ENCODE data around the gene PPARGC1A.

The PPARGC1A gene

GRCh38 chr4:23837371-23837770 is 52.5 kb downstream of the PPARGC1A start:
- no peak for DNase-seq

- DNase-seq = no peak
Measured at GRCh38 chr4:23835774-23836478, 53.9 kb downstream of the PPARGC1A start.

GRCh38 chr4:23828779-23829178 is 61.1 kb downstream of the PPARGC1A start:
- DNase-seq = no peak

GRCh38 chr4:23828020-23828715 is 61.7 kb downstream of the PPARGC1A start:
- no peak for DNase-seq

DNA sequence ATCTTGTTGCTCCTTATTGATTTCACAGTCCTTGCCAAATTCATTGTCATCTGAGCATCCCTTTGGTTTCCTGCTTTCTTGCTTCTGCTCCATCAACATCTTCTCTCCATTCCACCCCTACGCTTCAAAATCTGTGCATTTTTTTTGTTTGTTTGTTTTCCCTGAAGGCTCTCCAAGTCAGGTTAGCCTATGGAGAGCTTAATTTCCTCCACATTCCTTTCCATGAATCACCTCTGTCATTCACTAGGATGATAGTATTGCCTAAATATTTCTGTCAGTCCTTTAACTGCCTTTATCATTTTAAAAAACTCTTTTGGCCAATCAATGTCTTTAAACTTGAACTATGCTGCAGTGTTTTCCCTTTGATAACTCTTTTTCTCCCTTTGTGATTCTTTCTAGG is 67.7 kb downstream of the PPARGC1A start:
- no peak for DNase-seq

- DNase-seq = no peak
Measured at GRCh38 chr4:23819041-23819511, 70.8 kb downstream of the PPARGC1A start.

GRCh38 chr4:23818097-23818885 is 71.6 kb downstream of the PPARGC1A start:
- DNase-seq = no peak

- peak in 1 of 3 donors; percentile 5 for DNase-seq
Measured at GRCh38 chr4:23814996-23815660, 74.7 kb downstream of the PPARGC1A start.

GRCh38 chr4:23814587-23814986 is 75.3 kb downstream of the PPARGC1A start:
- DNase-seq = no peak

- no peak for DNase-seq
Measured at GRCh38 chr4:23811161-23811560, 78.7 kb downstream of the PPARGC1A start.

- DNase-seq = no peak
Measured at GRCh38 chr4:23805450-23805851, 84.4 kb downstream of the PPARGC1A start.

GRCh38 chr4:23789762-23790161 is 100.1 kb downstream of the PPARGC1A start:
- DNase-seq = no peak

- DNase-seq = peak; percentile 16 to 61 (median 32)
Measured at GRCh38 chr4:23788460-23788859, 101.4 kb downstream of the PPARGC1A start.

GRCh38 chr4:23788027-23788426 is 101.8 kb downstream of the PPARGC1A start:
- DNase-seq = no peak

- no peak for DNase-seq
Measured at GRCh38 chr4:23782778-23783437, 106.9 kb downstream of the PPARGC1A start.

DNA sequence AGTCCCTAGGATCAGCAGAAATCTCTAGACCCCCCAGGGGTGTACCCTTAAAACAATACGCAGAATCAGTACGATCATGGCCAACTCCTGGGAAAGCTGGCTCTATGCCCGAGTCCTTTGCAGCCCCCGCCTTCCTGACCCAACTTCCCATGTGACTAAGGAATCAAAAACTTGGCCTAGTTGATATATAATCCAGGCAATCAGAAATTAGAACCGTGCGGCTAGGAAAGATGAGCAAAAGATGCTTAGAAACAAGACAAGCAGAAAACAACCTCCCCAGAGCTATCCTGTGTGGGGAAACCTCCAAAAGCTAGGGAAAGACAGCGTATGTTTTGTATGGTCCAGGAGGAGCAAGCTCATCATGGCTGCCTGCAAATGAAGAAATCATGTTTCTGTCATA is 110.0 kb downstream of the PPARGC1A start:
- no peak for DNase-seq

- DNase-seq = no peak
Measured at GRCh38 chr4:23779422-23779821, 110.4 kb downstream of the PPARGC1A start.

DNA sequence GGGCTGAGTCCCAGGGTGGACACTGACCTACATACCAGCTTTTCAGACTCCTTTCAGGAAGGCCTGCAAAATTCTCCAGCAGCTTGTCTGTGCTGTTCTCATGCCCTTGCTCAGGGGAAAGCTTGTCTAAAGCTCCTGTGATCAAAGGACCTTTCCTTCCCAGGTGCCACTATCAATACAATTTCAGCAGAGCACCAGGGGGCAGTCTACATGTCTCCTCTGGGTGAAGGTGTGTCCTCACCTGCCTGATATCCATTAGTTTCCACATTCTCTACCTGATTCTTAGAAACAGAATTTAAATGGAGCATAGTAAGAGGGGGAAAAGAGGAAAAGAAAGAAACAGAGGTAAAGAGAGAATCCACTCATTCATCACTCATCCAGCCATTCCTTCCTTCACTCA is 114.2 kb downstream of the PPARGC1A start:
- no peak for DNase-seq

DNA sequence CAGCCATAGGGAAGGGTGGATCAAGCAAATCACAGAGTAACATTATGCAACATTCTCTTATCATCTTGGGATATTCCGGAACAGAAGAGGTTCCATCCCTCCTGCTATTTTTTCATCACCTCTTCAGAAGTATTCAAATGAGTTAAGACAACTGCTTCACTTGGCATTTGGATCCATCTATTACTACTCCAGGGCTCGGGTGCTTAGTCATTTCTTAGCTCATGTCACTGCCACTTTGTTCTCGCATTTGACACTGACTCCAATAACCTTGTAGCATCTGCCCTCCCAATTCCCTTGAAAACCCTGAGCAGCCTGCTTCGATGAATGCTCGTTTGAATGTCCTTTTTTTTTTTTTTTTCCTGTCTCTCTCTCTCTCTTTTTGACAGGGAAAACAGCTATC is 114.9 kb downstream of the PPARGC1A start:
- no peak for DNase-seq

- DNase-seq = no peak
Measured at GRCh38 chr4:23773884-23774636, 115.8 kb downstream of the PPARGC1A start.

DNA sequence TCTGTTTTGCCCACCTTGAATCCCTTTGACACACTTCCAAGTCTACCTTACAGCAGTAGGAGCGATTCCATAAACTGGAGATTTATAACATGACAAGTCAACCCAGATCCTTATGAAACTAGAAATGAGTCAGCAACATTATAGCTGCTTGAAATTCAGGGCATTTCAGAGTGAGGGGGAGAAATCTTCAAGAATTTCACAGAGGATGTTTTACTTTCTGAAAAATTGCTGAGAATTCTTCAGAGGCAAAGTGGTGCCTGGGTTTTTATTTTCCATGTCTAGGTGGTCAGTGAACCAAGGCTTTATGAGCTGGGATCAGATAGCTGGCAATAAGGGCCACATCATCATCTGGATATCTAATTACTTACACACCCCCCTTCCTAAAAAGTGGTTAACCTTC is 119.8 kb downstream of the PPARGC1A start:
- no peak for DNase-seq

DNA sequence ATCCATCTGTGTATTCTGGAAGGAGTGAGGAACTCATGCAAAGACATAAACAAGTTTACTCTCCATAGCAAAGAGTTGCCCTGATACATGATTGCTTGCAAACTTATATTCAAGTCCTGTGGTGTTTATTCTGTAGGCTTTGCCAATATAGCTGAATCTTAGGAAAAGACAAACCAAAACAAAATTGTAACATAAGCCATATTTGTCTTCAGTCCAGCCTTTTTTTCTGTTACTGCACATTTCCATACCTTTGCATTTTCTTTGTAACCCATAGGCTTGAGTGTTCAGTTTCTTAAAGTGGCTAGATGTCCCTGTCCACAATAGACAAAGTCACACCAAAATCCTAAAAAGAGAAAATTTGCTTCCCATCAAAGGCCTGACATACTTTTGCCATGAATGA is 120.4 kb downstream of the PPARGC1A start:
- DNase-seq = no peak
